HG03060 (cell line): ENCODE measurements around the gene TMEM95.
"Not testable (repeated sequence)": the region's sequence is repeated elsewhere in the genome, so short reads cannot be mapped to it uniquely, and the experiment has no call there.

ENCODE experiments used
- ATAC-seq: cut with Tn5 transposase; IDR thresholded peaks from one replicate; pipeline ENCODE4 v1.9.1; 2021; ENCODE audit warnings: low read depth, moderate number of reproducible peaks; ENCODE audit not compliant: unreplicated experiment

The TMEM95 gene

GRCh38 chr17:7368599-7368994 is 13.6 kb downstream of the TMEM95 start:
- not testable (repeated sequence) for ATAC-seq

GRCh38 chr17:7369825-7370224 is 14.9 kb downstream of the TMEM95 start:
- no peak for ATAC-seq

DNA sequence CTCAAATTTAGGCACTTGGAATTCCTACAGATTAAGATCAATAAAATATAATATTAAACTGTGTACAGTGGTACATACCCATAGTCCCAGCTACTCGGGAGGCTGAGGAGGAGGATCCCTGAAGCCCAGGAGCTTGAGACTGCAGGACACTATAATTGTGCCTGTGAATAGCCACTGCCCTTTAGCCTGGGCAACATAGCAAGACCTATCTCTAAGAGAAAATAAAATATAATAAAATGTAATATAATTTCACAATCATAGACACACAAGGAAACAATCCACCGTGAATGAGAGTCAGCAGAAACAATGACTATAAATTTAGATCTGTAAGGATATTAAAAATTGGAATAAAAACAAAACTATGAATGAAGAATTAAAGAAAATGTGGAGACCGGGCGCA is 15.9 kb downstream of the TMEM95 start:
- ATAC-seq = no peak

DNA sequence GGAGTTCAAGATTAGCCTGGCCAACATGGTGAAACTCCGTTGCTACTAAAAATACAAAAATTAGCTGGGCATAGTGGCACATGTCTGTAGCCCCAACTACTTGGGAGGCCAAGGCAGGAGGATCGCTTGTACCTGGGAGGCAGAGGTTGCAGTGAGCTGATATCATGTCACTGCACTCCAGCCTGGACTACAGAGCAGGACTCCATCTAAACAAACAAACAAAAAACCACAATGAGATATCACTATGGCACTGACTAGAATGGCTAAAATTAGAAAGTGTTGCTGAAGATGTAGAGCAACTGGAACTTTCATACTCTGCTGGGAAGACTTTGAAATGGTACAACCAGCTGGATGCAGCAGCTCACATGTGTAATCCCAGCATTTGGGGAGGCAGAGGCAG is 19.4 kb downstream of the TMEM95 start:
- no peak for ATAC-seq

DNA sequence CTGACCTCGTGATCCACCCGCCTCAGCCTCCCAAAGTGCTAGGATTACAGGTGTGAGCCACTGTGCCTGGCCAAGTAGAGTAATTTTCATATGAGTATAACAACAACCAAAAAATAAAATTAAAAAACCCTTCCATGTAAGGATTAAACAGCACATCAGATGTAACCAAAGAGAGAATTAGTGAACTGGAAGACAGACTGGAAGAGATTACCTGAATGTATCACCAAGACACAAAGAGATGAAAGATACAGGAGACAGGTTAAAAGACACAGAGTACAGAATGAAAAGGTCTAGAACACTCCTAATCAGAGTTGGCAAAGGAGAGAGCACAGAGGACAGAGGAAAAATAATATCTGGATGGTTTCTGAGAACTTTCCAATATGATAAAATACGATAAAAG is 24.2 kb downstream of the TMEM95 start:
- ATAC-seq = no peak

GRCh38 chr17:7380321-7380720 is 25.4 kb downstream of the TMEM95 start:
- no peak for ATAC-seq

GRCh38 chr17:7380855-7381683 is 26.1 kb downstream of the TMEM95 start, which contains the start of gene TNK1:
TSS of gene TNK1 (plus strand) at chr17:7381089. CDS start at chr17:7382927, 1,838 bp downstream.
- no peak for ATAC-seq

- no peak for ATAC-seq
Observed at GRCh38 chr17:7382901-7383300, 27.9 kb downstream of the TMEM95 start.

DNA sequence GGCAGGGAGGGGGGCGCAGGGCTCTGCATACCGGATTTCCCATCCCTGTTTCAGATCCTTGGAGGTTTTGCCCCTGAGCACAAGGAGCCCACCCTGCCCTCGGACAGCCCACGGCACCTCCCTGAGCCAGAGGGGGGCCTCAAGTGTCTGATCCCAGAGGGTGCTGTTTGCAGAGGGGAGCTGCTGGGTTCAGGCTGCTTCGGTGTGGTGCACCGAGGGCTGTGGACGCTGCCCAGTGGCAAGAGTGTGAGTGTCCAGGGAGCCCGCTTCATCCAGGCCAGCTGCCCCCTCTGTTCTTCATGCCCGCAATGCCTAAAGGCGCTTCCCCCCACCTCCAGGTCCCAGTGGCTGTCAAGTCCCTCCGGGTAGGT is 28.4 kb downstream of the TMEM95 start:
- no peak for ATAC-seq

GRCh38 chr17:7383742-7384488 is 29.0 kb downstream of the TMEM95 start:
- ATAC-seq = no peak

- no peak for ATAC-seq
Observed at GRCh38 chr17:7384489-7385081, 29.6 kb downstream of the TMEM95 start.

GRCh38 chr17:7388856-7389255 is 33.9 kb downstream of the TMEM95 start:
- ATAC-seq = no peak

GRCh38 chr17:7389924-7390910 is 35.3 kb downstream of the TMEM95 start:
- no peak for ATAC-seq

DNA sequence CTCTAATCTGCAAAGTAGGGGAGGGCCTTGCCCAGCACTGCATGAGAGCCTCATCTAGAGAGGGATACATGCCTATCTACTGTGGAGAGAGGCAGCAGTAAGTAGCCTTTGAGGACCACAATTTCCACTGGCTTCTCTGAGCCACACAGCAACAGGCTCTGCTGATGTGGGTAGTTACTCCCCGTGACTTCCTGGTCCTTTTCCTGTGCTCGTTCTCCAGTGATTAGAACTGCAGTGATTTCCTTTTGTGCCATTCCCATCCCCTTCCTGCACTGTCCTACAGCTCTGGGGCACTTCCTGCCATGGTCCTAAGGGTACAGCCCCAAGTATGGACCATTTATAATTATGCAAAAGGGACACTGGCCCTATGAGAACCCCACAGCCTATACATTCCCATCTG is 36.4 kb downstream of the TMEM95 start:
- no peak for ATAC-seq

- ATAC-seq = no peak
Observed at GRCh38 chr17:7392696-7393612, 38.0 kb downstream of the TMEM95 start.

DNA sequence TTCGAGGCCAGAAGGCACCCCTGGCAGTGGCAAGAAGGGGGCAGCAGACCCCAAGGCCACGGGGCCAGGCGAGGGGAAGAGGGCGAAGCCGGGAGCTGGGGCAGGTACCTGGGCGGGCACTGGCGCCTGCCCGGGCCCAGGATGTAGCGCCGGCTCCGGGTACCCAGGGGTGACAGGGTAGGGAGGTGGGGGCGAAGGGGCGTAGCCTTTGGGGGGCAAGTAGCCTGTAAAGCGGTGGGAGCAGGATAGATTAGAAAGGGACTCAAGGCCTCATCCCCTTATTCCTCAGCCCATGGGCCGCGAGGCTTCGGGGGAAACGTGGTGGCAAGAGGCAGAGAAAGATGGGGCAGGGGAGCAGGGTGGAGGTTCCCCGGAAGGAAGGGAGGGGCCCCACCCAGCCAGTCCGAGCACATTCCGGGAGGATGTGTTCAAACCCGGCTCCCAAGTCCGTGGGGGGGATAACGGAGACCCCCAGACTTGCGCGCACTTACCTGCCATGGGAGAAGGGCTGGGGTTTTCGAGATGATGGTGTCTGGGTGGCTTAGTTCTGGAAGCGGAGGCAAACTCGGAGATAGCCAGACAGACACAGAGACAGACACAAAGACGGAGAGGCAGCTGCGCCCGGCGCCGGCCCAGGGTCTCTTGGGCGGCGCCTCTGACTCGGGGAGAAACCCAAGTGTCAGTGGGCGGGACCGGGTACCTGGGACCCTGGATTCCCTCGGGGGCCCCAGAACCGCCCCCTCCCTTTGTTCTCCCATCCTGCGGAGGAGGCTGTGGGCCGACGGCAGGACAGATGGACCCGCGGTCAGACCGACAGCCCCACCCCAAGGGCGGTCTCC is 38.9 kb downstream of the TMEM95 start:
- ATAC-seq = peak; percentile 17

GRCh38 chr17:7394452-7395191 is 39.7 kb downstream of the TMEM95 start, which contains the start of gene PLSCR3:
TSS of gene PLSCR3 (minus strand) at chr17:7394525. CDS start at chr17:7394110, 415 bp downstream.
- peak; percentile 44 for ATAC-seq

DNA sequence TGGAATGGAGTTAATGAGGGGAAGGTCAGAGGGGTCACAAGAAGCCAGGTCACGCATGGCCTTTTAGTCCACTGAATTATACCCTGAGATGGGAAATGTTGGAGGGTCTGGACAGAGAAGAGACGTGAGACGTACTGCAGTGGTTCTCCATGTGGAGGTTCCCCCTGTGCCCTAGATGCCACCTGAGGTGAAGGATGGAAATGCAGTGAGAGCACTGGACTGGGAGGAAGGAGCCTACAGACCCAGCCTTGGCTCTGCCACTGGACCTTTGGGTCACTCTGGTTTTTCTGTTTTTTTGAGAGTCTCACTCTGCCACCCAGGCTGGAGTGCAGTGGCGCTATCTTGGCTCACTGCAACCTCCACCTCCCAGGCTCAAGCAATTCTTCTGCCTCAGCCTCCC is 41.2 kb downstream of the TMEM95 start:
- ATAC-seq = no peak
